ENCODE results near the gene RPTOR. TPM values are rescaled to one million over a fixed set of nuclear protein-coding genes. Genes with fewer than 3 reads are reported as not detected.
"Not testable (repeated sequence)": the region's sequence is repeated elsewhere in the genome, so short reads cannot be mapped to it uniquely, and the experiment has no call there.

RPTOR gene
- total RNA-seq, 4 donors from 2014 or later = 47.6 to 56.9 (median 55.4) TPM

DNA sequence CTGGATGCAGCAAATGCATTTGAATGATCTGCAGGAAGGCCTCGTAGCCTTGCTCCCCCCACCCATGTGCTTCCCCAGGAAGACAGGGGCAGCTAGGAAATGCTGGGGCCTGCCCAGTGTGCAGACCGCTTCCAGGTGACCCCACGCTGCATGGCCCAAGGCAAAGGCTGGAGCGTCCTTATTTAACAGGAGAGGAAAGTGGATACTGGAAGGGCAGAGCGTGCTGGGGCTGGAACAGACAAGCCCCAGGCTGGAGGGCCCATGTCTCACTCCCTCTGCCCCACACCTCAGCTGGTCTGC, 42.1 kb upstream of the RPTOR start:
- no peak overlapping the region for H3K4me3 ChIP-seq
- H3K36me3 ChIP-seq = no peaks in the 10 kb centered on the region
- peaks cover 0 to 3% of the 10 kb centered on the region in 2 donors for H3K4me1 ChIP-seq
- H3K27me3 ChIP-seq = peaks cover 2 to 6% (median 3%) of the 10 kb centered on the region in 3 donors
- DNase-seq (no peak), ATAC-seq (no peak)
- H3K27ac ChIP-seq = no peak overlapping the region
- H3K9me3 ChIP-seq = no peaks in the 10 kb centered on the region
- intact Hi-C loops (cut with DNase I; ENCODE audit: low total_unique reads) (no loop called here), in situ Hi-C loops (cut with MboI; ENCODE audit: low sequenced_read_pairs in 4 of 4) (no loop called here)
- no peak for TF ChIP-seq POLR2A (IDR thresholded peaks at IDR 0.05)
- TF ChIP-seq, protein P1, sequence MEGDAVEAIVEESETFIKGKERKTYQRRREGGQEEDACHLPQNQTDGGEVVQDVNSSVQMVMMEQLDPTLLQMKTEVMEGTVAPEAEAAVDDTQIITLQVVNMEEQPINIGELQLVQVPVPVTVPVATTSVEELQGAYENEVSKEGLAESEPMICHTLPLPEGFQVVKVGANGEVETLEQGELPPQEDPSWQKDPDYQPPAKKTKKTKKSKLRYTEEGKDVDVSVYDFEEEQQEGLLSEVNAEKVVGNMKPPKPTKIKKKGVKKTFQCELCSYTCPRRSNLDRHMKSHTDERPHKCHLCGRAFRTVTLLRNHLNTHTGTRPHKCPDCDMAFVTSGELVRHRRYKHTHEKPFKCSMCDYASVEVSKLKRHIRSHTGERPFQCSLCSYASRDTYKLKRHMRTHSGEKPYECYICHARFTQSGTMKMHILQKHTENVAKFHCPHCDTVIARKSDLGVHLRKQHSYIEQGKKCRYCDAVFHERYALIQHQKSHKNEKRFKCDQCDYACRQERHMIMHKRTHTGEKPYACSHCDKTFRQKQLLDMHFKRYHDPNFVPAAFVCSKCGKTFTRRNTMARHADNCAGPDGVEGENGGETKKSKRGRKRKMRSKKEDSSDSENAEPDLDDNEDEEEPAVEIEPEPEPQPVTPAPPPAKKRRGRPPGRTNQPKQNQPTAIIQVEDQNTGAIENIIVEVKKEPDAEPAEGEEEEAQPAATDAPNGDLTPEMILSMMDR (IDR thresholded peaks at IDR 0.05 in 4 of 5, conservative IDR thresholded peaks at IDR 0.05 in 1 of 5) = no peak

DNA sequence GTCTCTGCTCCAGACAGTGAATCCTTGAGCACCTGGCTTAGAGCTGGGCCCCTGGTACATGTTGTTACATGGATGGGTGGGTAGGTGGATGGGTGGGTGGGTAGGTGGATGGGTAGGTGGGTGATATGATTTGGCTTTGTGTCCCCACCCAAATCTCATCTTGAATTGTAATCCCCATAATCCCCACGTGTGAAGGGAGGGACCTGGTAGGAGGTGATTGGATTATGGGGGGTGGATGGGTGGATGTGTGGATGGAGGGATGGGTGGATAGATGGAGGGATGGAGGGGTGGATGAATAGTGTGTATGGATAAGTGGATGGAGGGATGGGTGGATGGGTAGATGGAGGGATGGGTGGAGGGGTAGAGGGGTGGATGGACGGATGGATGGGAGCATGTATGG, 41.6 kb upstream of the RPTOR start:
- H3K9me3 ChIP-seq = no peaks in the 10 kb centered on the region
- ATAC-seq (no peak), DNase-seq (no peak)
- TF ChIP-seq, protein P1 (IDR thresholded peaks at IDR 0.05 in 4 of 5, conservative IDR thresholded peaks at IDR 0.05 in 1 of 5) = no peak
- no peak for TF ChIP-seq POLR2A (IDR thresholded peaks at IDR 0.05)
- peaks cover 2 to 6% (median 3%) of the 10 kb centered on the region in 3 donors for H3K27me3 ChIP-seq
- no peak overlapping the region for H3K27ac ChIP-seq
- no peaks in the 10 kb centered on the region for H3K36me3 ChIP-seq
- in situ Hi-C loops (cut with MboI; ENCODE audit: low sequenced_read_pairs in 4 of 4) = no loop called here
- peaks cover 0 to 3% of the 10 kb centered on the region in 2 donors for H3K4me1 ChIP-seq
- intact Hi-C loops (cut with DNase I; ENCODE audit: low total_unique reads) = no loop called here
- no peak overlapping the region for H3K4me3 ChIP-seq

DNA sequence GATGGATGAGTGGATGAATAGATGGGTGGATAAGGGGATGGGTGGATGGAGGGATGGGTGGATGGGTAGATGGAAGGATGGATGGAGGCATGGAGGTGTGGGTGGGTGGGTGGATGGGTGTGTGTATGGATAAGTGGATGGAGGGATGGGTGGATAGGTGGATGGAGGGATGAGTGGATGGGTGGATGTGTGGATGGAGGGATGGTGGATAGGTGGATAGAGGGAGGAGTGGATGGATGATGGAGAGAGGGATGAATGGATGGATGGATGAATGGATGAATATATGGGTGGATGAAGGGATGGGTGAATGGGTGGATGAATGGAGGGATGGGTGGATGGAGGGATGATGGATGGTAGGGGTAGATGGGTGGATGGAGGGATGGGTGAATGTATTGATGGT, 40.7 kb upstream of the RPTOR start:
- in situ Hi-C loops (cut with MboI; ENCODE audit: low sequenced_read_pairs in 4 of 4) = no loop called here
- intact Hi-C loops (cut with DNase I; ENCODE audit: low total_unique reads) = no loop called here
- no peak for DNase-seq
- H3K27me3 ChIP-seq = peaks cover 2 to 6% (median 3%) of the 10 kb centered on the region in 3 donors
- no peaks in the 10 kb centered on the region for H3K4me1 ChIP-seq
- no peak overlapping the region for H3K4me3 ChIP-seq
- TF ChIP-seq, protein P1 (IDR thresholded peaks at IDR 0.05 in 4 of 5, conservative IDR thresholded peaks at IDR 0.05 in 1 of 5) = no peak
- TF ChIP-seq POLR2A (IDR thresholded peaks at IDR 0.05) = no peak
- no peaks in the 10 kb centered on the region for H3K9me3 ChIP-seq
- no peaks in the 10 kb centered on the region for H3K36me3 ChIP-seq
- no peak overlapping the region for H3K27ac ChIP-seq
- no peak for ATAC-seq

DNA sequence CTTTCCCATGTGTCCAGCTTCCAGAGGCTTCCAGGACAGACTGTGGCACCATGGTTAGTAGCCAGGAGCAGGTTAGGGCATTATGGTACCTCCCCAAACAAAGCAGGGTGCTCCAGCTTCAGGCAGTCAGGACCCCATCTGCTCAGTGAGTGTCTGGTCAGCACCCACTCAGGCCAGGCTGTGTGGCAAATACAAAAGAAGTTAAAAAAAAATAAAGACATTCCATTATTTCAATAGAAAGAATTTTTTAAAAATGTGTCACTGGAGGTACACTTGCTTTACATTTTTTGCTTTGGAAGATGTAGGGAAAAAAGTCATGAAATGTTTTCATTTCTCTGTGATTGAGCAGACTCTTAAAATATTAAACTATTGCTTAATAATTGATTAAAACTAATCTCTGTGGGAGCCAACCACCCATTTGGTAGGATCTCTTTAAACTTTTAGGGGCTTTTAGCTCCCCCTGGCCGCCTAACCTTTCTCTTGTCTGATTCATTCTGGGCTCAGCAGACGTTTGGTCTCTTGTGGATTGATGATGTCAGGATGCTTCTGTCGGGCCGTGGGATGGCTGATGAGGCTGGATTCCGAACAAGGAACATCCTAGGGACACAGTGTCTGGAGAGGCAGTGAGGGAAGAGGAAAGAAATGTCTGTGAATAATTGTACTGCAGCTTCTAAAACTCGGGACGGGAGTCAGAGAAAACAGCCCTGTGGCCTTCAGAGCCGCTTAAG, 39.8 kb upstream of the RPTOR start:
- Histone ChIP-seq H3K27me3 (peaks cover 2 to 6% (median 3%) of the 10 kb centered on the region in 3 donors), H3K9me3 (no peaks in the 10 kb centered on the region), H3K4me3 (no peak overlapping the region), H3K4me1 (no peaks in the 10 kb centered on the region), H3K27ac (no peak overlapping the region), H3K36me3 (no peaks in the 10 kb centered on the region)
- intact Hi-C loops (cut with DNase I; ENCODE audit: low total_unique reads) (no loop called here), in situ Hi-C loops (cut with MboI; ENCODE audit: low sequenced_read_pairs in 4 of 4) (no loop called here)
- TF ChIP-seq POLR2A (IDR thresholded peaks at IDR 0.05) = no peak
- TF ChIP-seq, protein P1 (IDR thresholded peaks at IDR 0.05 in 4 of 5, conservative IDR thresholded peaks at IDR 0.05 in 1 of 5) = no peak
- ATAC-seq = no peak
- DNase-seq = no peak

DNA sequence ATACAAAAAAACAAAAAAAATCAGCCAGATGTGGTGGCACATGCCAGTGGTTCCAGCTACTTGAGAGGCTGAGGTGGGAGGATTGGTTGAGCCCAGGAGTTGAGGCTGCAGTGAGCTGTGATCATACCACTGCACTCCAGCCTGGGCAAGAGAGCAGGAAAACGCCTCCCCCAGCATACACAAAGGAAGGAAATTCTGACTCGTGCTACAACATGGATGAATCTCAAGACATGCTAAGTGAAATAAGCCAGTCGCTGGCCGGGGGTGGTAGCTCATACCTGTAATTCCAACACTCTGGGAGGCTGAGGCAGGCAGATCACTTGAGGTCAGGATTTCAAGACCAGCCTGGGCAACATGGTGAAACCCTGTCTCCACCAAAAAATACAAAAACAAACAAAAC, 37.5 kb upstream of the RPTOR start:
- H3K27ac ChIP-seq; intact Hi-C loops (cut with DNase I; ENCODE audit: low total_unique reads); H3K4me3 ChIP-seq; H3K36me3 ChIP-seq; ATAC-seq; H3K4me1 ChIP-seq; H3K9me3 ChIP-seq; DNase-seq; in situ Hi-C loops (cut with MboI; ENCODE audit: low sequenced_read_pairs in 4 of 4): not testable (repeated sequence)
- peaks cover 2 to 13% (median 11%) of the 10 kb centered on the region in 3 donors for H3K27me3 ChIP-seq

Measured in gastrocnemius medialis (tissue), 4 donors.